A673 (cell line): Measurements from ENCODE around the gene ANKRD17. TPM values are rescaled to one million over a fixed set of nuclear protein-coding genes. Genes with fewer than 3 reads are reported as not detected.

ENCODE experiments used
- BruUV-seq: library from RNA; stranded (reverse); fragments of 400-500 nt; replicated peaks from 2 replicates; lab custom pipeline; 2021; lab: Mats Ljungman, UMichigan
- CTCF ChIA-PET: fragments of 300-600 bp; sonication (Branson Sonifier 250); formaldehyde crosslinking; loops from one replicate; lab custom pipeline; 2022; ENCODE audit warnings: antibody characterized with exemption; lab: Charles Lee
- POLR2A ChIA-PET: fragments of 300-600 bp; sonication (Branson Sonifier 250); formaldehyde crosslinking; loops from one replicate; lab custom pipeline; 2022; ENCODE audit warnings: antibody characterized with exemption; ENCODE audit not compliant: low non-redundant PET; lab: Charles Lee
- DNase-seq: peaks from one replicate; pipeline ENCODE4 v3.0.0-alpha.2; 2015; ENCODE audit warnings: low spot score
- H3K27ac ChIP-seq: fragments of 200-600 bp; sonication (generic); 2 replicates; pipeline ENCODE4 v1.5.1; 2016; ENCODE audit warnings: mixed run types, low read depth, mild to moderate bottlenecking, mixed read lengths, antibody characterized with exemption, low read length; ENCODE audit not compliant: poor library complexity, severe bottlenecking
- H3K27me3 ChIP-seq: fragments of 200-600 bp; sonication (generic); replicated peaks from 2 replicates; pipeline ENCODE4 v1.6.1; 2017; ENCODE audit warnings: mixed run types, low read depth, mild to moderate bottlenecking, mixed read lengths, antibody characterized with exemption, low read length; ENCODE audit not compliant: insufficient read depth, poor library complexity
- H3K36me3 ChIP-seq: fragments of 200-600 bp; sonication (generic); 2 replicates; pipeline ENCODE4 v1.6.1; 2016; ENCODE audit warnings: mixed run types, mild to moderate bottlenecking, mixed read lengths, antibody characterized with exemption, low read length; ENCODE audit not compliant: insufficient read depth, poor library complexity, severe bottlenecking
- H3K4me1 ChIP-seq: fragments of 200-600 bp; sonication (generic); 2 replicates; pipeline ENCODE4 v1.6.1; 2017; ENCODE audit warnings: mixed run types, mild to moderate bottlenecking, mixed read lengths, antibody characterized with exemption, low read length; ENCODE audit not compliant: insufficient read depth, poor library complexity, severe bottlenecking
- H3K4me3 ChIP-seq: fragments of 200-600 bp; sonication (generic); 2 replicates; pipeline ENCODE4 v1.5.1; 2016; ENCODE audit warnings: low read depth, mixed run types, mild to moderate bottlenecking, mixed read lengths, low read length; ENCODE audit not compliant: poor library complexity, severe bottlenecking
- H3K9me3 ChIP-seq: fragments of 200-600 bp; sonication (generic); 2 replicates; pipeline ENCODE4 v1.6.1; 2016; ENCODE audit warnings: mixed run types, low read depth, mild to moderate bottlenecking, mixed read lengths, antibody characterized with exemption, low read length; ENCODE audit not compliant: poor library complexity, severe bottlenecking
- EZH2 ChIP-seq: fragments of 200-600 bp; sonication (generic); IDR thresholded peaks from 2 replicates; pipeline ENCODE4 v1.6.1; 2017; ENCODE audit warnings: borderline replicate concordance, low read depth, mild to moderate bottlenecking, mixed read lengths, antibody characterized with exemption, low read length; ENCODE audit not compliant: poor library complexity, severe bottlenecking
- intact Hi-C: fragments of 100-400 bp; cut with micrococcal nuclease; formaldehyde crosslinking; loops from one replicate; pipeline ENCODE4 v1.10.0; 2022; ENCODE audit not compliant: unreplicated experiment
- total RNA-seq: library from RNA; stranded (reverse); gene quantifications from 2 replicates; pipeline ENCODE4 v1.2.3, GENCODE V29; 2021
- TF ChIP-seq, protein P1 (sequence below): fragments of 300-800, 200-600 bp; sonication (generic); conservative IDR thresholded peaks from 2 replicates; pipeline ENCODE4 v1.5.1; 2017; ENCODE audit warnings: low read depth, mild to moderate bottlenecking, antibody characterized with exemption, low read length, moderate library complexity, mixed read lengths

Gene ANKRD17
- total RNA-seq, 1 experiment from 2014 or later = 58.4 TPM

DNA sequence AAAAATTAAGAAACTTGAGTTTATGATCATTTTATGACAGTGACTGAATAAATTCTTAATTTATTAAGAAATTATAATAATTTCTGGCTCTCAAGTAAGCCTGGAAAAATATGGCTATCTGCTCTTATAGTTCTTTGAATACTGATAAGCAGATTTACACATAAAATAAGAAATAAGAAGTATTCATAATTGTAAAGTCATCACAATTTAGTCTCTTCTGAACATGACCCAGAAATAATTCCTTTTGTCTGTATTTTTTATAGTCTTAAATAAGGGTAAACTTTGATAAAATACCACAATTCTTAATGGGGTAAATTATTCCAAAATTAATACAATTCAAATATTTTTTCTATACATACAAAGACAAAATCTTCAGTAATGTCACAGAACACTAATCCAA lies 72.7 kb downstream of the ANKRD17 start:
- Histone ChIP-seq H3K27me3 (no peaks in the 10 kb centered on the region), H3K9me3 (no peaks in the 10 kb centered on the region), H3K27ac (no peak overlapping the region), H3K4me1 (peaks cover 5% of the 10 kb centered on the region), H3K4me3 (no peak overlapping the region), H3K36me3 (no peaks in the 10 kb centered on the region)
- POLR2A ChIA-PET = no interaction called here
- no peak for DNase-seq
- no TSS peak for BruUV-seq
- TF ChIP-seq, protein P1, sequence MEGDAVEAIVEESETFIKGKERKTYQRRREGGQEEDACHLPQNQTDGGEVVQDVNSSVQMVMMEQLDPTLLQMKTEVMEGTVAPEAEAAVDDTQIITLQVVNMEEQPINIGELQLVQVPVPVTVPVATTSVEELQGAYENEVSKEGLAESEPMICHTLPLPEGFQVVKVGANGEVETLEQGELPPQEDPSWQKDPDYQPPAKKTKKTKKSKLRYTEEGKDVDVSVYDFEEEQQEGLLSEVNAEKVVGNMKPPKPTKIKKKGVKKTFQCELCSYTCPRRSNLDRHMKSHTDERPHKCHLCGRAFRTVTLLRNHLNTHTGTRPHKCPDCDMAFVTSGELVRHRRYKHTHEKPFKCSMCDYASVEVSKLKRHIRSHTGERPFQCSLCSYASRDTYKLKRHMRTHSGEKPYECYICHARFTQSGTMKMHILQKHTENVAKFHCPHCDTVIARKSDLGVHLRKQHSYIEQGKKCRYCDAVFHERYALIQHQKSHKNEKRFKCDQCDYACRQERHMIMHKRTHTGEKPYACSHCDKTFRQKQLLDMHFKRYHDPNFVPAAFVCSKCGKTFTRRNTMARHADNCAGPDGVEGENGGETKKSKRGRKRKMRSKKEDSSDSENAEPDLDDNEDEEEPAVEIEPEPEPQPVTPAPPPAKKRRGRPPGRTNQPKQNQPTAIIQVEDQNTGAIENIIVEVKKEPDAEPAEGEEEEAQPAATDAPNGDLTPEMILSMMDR = no peak
- TF ChIP-seq EZH2 = no peak
- intact Hi-C loops = no loop called here
- CTCF ChIA-PET = no interaction called here

DNA sequence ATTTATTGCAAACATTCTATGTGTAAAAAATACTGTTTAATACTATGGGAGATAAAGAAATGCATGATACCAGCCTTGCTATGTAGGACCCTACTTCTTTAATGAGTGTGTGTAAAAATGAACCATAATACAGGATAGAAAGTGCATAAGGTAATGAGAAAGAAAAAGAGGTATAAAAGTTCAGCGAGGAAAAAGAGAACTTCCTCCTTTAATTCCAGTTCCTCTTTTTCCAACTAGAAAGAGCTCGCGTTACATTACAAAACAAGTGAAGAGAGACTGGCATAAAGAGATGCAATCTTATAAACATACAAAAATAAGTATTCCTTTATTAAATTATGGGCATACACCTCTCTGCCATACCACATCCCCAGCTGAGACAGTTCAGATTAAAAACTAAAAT lies 77.4 kb downstream of the ANKRD17 start:
- BruUV-seq = no TSS peak
- H3K27me3 ChIP-seq = no peaks in the 10 kb centered on the region
- POLR2A ChIA-PET = no interaction called here

DNA sequence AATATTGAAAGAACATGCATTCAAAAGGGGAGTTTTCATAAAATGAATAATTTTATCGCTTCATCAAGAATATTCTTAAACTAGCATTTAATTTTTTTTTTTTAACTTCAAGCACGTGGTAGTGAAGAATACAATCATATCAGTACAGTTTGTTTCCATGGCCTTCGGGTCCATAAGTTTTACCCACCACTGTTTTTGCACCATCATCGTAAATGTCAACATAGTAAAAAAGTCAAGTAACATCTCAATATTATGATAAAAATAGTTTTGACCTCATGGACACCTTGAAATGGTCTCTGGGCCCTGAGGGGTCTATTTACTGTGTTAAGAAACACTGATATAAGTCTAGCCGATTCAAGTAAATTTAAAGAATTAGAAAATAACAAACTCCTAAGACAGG lies 80.2 kb downstream of the ANKRD17 start:
- intact Hi-C loops = no loop called here
- POLR2A ChIA-PET = no interaction called here
- CTCF ChIA-PET = no interaction called here
- peaks cover 8% of the 10 kb centered on the region for H3K4me1 ChIP-seq
- no TSS peak for BruUV-seq
- H3K27ac ChIP-seq = no peak overlapping the region
- H3K36me3 ChIP-seq = peaks cover 6% of the 10 kb centered on the region
- TF ChIP-seq, protein P1 = no peak
- no peak for TF ChIP-seq EZH2
- no peak for DNase-seq
- H3K4me3 ChIP-seq = no peak overlapping the region
- no peaks in the 10 kb centered on the region for H3K27me3 ChIP-seq
- no peaks in the 10 kb centered on the region for H3K9me3 ChIP-seq

More for the DNA sequence above, 77.4 kb downstream of the ANKRD17 start:
- peaks cover 8% of the 10 kb centered on the region for H3K4me1 ChIP-seq
- H3K27ac ChIP-seq = no peak overlapping the region
- H3K4me3 ChIP-seq = no peak overlapping the region
- no peaks in the 10 kb centered on the region for H3K9me3 ChIP-seq
- intact Hi-C loops = no loop called here
- DNase-seq = no peak
- CTCF ChIA-PET = no interaction called here
- H3K36me3 ChIP-seq = peaks cover 6% of the 10 kb centered on the region
- TF ChIP-seq EZH2 = no peak
- TF ChIP-seq, protein P1 = no peak
